CD4-positive, CD25-positive, alpha-beta regulatory T cell (primary cell): ENCODE measurements around the gene COMMD3. TPM values are rescaled to one million over a fixed set of nuclear protein-coding genes. Genes with fewer than 3 reads are reported as not detected.

Experiments used
- ATAC-seq, 2 donors: fragments of 150-1000 bp; cut with Tn5 transposase; one replicate each; pipeline ENCODE4 v1.10.0; 2021; ENCODE audit warnings: low read depth in 2 of 2, moderate number of reproducible peaks in 2 of 2, moderate library complexity in 1 of 2
- DNase-seq, 3 donors: peaks; one replicate each; pipeline versions ENCODE4 v3.0.0 to v3.0.0-alpha.2; 2012 to 2022; ENCODE audit warnings: mixed read lengths in 1 of 3
- H3K27ac ChIP-seq: one replicate; pipeline ENCODE4 v1.7.0; 2013; ENCODE audit warnings: mild to moderate bottlenecking, low read length; ENCODE audit not compliant: insufficient read depth, poor library complexity, severe bottlenecking
- H3K27me3 ChIP-seq: one replicate; pipeline ENCODE4 v1.7.0; 2013; ENCODE audit warnings: low read length; ENCODE audit not compliant: control insufficient read depth, insufficient read depth
- H3K36me3 ChIP-seq: one replicate; pipeline ENCODE4 v1.7.0; 2013; ENCODE audit warnings: mild to moderate bottlenecking, low read length, moderate library complexity; ENCODE audit not compliant: control insufficient read depth, insufficient read depth
- H3K4me1 ChIP-seq: 2 replicates; pipeline ENCODE4 v1.7.0; 2013; ENCODE audit warnings: mild to moderate bottlenecking, low read length; ENCODE audit not compliant: insufficient read depth, control insufficient read depth, poor library complexity, severe bottlenecking
- H3K4me3 ChIP-seq: one replicate; pipeline ENCODE4 v1.7.0; 2013; ENCODE audit warnings: low read depth, mild to moderate bottlenecking, low read length, moderate library complexity
- H3K9me3 ChIP-seq, 2 experiments: 1 replicate in 1 of 2; 2 replicates in 1 of 2; pipeline ENCODE4 v1.7.0; 2013; ENCODE audit warnings: low read length in 2 of 2, mild to moderate bottlenecking in 1 of 2, moderate library complexity in 1 of 2; ENCODE audit not compliant: control insufficient read depth in 2 of 2
- H3K27ac Mint-ChIP-seq, 3 donors: one replicate each; pipeline ENCODE4 v1.8.0; 2020 to 2022; ENCODE audit warnings: mild to moderate bottlenecking in 3 of 3, mixed read lengths in 3 of 3, moderate library complexity in 2 of 3
- H3K27me3 Mint-ChIP-seq: one replicate; pipeline ENCODE4 v1.8.0; 2022; ENCODE audit warnings: mild to moderate bottlenecking, mixed read lengths
- H3K36me3 Mint-ChIP-seq: one replicate; pipeline ENCODE4 v1.8.0; 2020; ENCODE audit warnings: mixed read lengths
- H3K4me1 Mint-ChIP-seq, 4 donors: one replicate each; pipeline ENCODE4 v1.8.0; 2020 to 2022; ENCODE audit warnings: mixed read lengths in 4 of 4, mild to moderate bottlenecking in 1 of 4
- H3K4me3 Mint-ChIP-seq, 4 donors: one replicate each; pipeline ENCODE4 v1.8.0; 2020 to 2022; ENCODE audit warnings: mild to moderate bottlenecking in 4 of 4, mixed read lengths in 4 of 4, moderate library complexity in 3 of 4
- H3K9me3 Mint-ChIP-seq, 7 donors: one replicate each; pipeline ENCODE4 v1.8.0; 2020 to 2022; ENCODE audit warnings: mixed read lengths in 7 of 7, mild to moderate bottlenecking in 3 of 7, moderate library complexity in 2 of 7
- polyA plus RNA-seq, 4 donors: library from polyadenylated mRNA; unstranded; fragments of 300-500 nt; fragmentation: Illumina TruSeq; gene quantifications; one replicate each; pipeline ENCODE4 v1.2.3, GENCODE V29; 2021
- total RNA-seq: library from RNA; stranded (reverse); gene quantifications from one replicate; pipeline ENCODE4 v1.2.3, GENCODE V29; 2022

Gene COMMD3
- total and polyA plus RNA-seq, 5 donors from 2014 or later = 30.6 to 99.8 (median 87.7) TPM

DNA sequence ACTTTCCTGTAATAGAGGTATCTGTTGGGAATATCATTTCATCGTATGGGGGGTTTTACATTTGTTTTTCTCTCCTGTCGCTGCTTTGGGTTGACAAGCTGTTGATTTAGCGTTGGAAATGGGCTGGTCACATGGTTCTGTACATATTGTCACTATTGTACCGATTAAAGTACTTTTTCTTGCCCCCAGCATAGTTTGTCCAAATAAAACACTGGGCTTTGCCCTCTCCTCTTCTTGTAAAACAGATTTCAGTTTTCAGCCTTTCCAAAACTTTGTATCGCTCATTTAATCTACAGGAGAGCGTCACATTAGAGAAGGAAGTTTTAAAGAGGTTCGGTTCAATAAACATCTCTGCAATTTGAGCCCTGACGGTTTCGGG, 8.7 kb downstream of the COMMD3 start:
- H3K4me3 ChIP-seq = peak overlapping the region; percentile 90
- Mint-ChIP-seq H3K4me3 (peak overlapping the region; percentile 80 to 96 (median 90)), H3K27ac (peak overlapping the region; percentile 42 to 94 (median 80)), H3K27me3 (peaks cover 44% of the 10 kb centered on the region), H3K9me3 (peaks cover 0 to 4% (median 0%) of the 10 kb centered on the region in 7 donors), H3K4me1 (peaks cover 30 to 48% (median 40%) of the 10 kb centered on the region in 4 donors), H3K36me3 (peaks cover 15% of the 10 kb centered on the region)
- peak overlapping the region; percentile 65 for H3K27ac ChIP-seq
- ATAC-seq = no peak
- no peak for DNase-seq
- peaks cover 37% of the 10 kb centered on the region for H3K4me1 ChIP-seq
- peaks cover 15% of the 10 kb centered on the region for H3K27me3 ChIP-seq
- H3K9me3 ChIP-seq = no peaks in the 10 kb centered on the region
- peaks cover 12% of the 10 kb centered on the region for H3K36me3 ChIP-seq

- H3K27me3 ChIP-seq = peaks cover 15% of the 10 kb centered on the region
- peak overlapping the region; percentile 71 for H3K27ac ChIP-seq
- Mint-ChIP-seq H3K27ac (peak overlapping the region; percentile 47 to 94 (median 89)), H3K4me3 (peak overlapping the region; percentile 88 to 96 (median 91)), H3K27me3 (peaks cover 39% of the 10 kb centered on the region), H3K4me1 (peaks cover 25 to 44% (median 36%) of the 10 kb centered on the region in 4 donors), H3K9me3 (peaks cover 0 to 4% (median 0%) of the 10 kb centered on the region in 7 donors), H3K36me3 (peaks cover 12% of the 10 kb centered on the region)
- DNase-seq (peak; percentile 73 to 81 (median 80)), ATAC-seq (peak; percentile 40 to 52)
- H3K4me3 ChIP-seq = peak overlapping the region; percentile 90
- peaks cover 37% of the 10 kb centered on the region for H3K4me1 ChIP-seq
- peaks cover 14% of the 10 kb centered on the region for H3K36me3 ChIP-seq
- no peaks in the 10 kb centered on the region for H3K9me3 ChIP-seq
These were observed 9.3 kb downstream of the COMMD3 start for GRCh38 chr10:22325272-22326144.

- H3K27ac Mint-ChIP-seq = peak overlapping the region; percentile 47 to 89 (median 64)
- no peak for DNase-seq
- peaks cover 12% of the 10 kb centered on the region for H3K36me3 Mint-ChIP-seq
- peak overlapping the region; percentile 71 for H3K27ac ChIP-seq
- peaks cover 14% of the 10 kb centered on the region for H3K36me3 ChIP-seq
- peaks cover 36% of the 10 kb centered on the region for H3K27me3 Mint-ChIP-seq
- peak overlapping the region; percentile 86 to 91 (median 87) for H3K4me3 Mint-ChIP-seq
- peaks cover 0 to 4% (median 0%) of the 10 kb centered on the region in 7 donors for H3K9me3 Mint-ChIP-seq
- H3K4me1 Mint-ChIP-seq = peaks cover 25 to 44% (median 39%) of the 10 kb centered on the region in 4 donors
- H3K4me1 ChIP-seq = peaks cover 37% of the 10 kb centered on the region
- H3K4me3 ChIP-seq = peak overlapping the region; percentile 69
- H3K9me3 ChIP-seq = no peaks in the 10 kb centered on the region
- peaks cover 15% of the 10 kb centered on the region for H3K27me3 ChIP-seq
- ATAC-seq = no peak
These were observed 10.0 kb downstream of the COMMD3 start for GRCh38 chr10:22326145-22326702.

GRCh38 chr10:22329150-22329549, 13.0 kb downstream of the COMMD3 start:
- H3K4me3 Mint-ChIP-seq = peak overlapping the region in 1 of 4 donors; percentile 10
- H3K36me3 ChIP-seq = peaks cover 14% of the 10 kb centered on the region
- H3K4me1 ChIP-seq = peaks cover 42% of the 10 kb centered on the region
- peaks cover 0 to 6% of the 10 kb centered on the region in 2 experiments for H3K9me3 ChIP-seq
- H3K27me3 Mint-ChIP-seq = peaks cover 25% of the 10 kb centered on the region
- H3K4me3 ChIP-seq = no peak overlapping the region
- peaks cover 12% of the 10 kb centered on the region for H3K36me3 Mint-ChIP-seq
- H3K27ac ChIP-seq = no peak overlapping the region
- ATAC-seq = no peak
- no peak overlapping the region for H3K27ac Mint-ChIP-seq
- peaks cover 24 to 48% (median 35%) of the 10 kb centered on the region in 4 donors for H3K4me1 Mint-ChIP-seq
- H3K27me3 ChIP-seq = peaks cover 2% of the 10 kb centered on the region
- no peak for DNase-seq
- H3K9me3 Mint-ChIP-seq = peaks cover 0 to 4% (median 0%) of the 10 kb centered on the region in 7 donors

DNA sequence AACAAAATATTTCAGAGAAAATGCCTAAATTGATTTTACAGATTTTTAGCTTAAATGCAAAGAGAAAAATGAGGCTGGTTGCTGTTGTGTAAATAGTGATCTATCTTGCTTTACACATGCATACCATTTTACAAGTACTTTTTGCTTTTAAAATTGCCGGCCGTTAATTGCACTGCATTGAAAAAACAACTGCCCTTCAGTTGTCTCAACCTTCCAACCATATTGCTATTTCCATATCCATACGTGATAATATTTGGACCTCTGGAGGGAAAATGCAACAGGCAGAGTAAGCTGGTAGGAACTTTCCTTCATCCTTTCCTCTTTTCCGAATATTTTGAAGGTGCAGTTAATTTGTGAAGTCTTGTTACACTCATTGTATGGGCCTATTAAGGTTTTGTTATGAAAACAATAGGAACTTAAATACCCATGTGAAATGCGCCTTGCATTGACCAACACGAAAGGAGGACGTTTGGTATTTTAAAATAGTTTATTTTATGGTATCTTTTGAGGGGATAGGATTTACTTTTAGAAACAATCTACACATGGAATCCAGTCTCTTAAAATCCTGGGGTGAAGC, 16.0 kb downstream of the COMMD3 start:
- peaks cover 4% of the 10 kb centered on the region for H3K27me3 ChIP-seq
- Mint-ChIP-seq H3K36me3 (peaks cover 12% of the 10 kb centered on the region), H3K27ac (peak overlapping the region in 2 of 3 donors; percentile 90 to 97), H3K9me3 (peaks cover 0 to 5% (median 2%) of the 10 kb centered on the region in 7 donors), H3K4me1 (peaks cover 17 to 41% (median 25%) of the 10 kb centered on the region in 4 donors), H3K4me3 (peak overlapping the region; percentile 84 to 95 (median 88)), H3K27me3 (peaks cover 24% of the 10 kb centered on the region)
- peaks cover 3 to 12% of the 10 kb centered on the region in 2 experiments for H3K9me3 ChIP-seq
- ATAC-seq = no peak
- H3K27ac ChIP-seq = peak overlapping the region; percentile 77
- H3K4me1 ChIP-seq = peaks cover 54% of the 10 kb centered on the region
- no peak for DNase-seq
- H3K36me3 ChIP-seq = peaks cover 14% of the 10 kb centered on the region
- peak overlapping the region; percentile 93 for H3K4me3 ChIP-seq

- ATAC-seq (peak in 1 of 2 donors; percentile 36), DNase-seq (peak in 2 of 3 donors; percentile 78 to 79)
- Mint-ChIP-seq H3K4me1 (peaks cover 17 to 47% (median 35%) of the 10 kb centered on the region in 4 donors), H3K36me3 (peaks cover 9% of the 10 kb centered on the region), H3K9me3 (peaks cover 0 to 5% (median 3%) of the 10 kb centered on the region in 7 donors), H3K4me3 (peak overlapping the region; percentile 84 to 95 (median 88)), H3K27ac (peak overlapping the region; percentile 87 to 97 (median 90)), H3K27me3 (peaks cover 34% of the 10 kb centered on the region)
- peaks cover 16% of the 10 kb centered on the region for H3K27me3 ChIP-seq
- H3K36me3 ChIP-seq = peaks cover 14% of the 10 kb centered on the region
- H3K9me3 ChIP-seq = peaks cover 8 to 12% of the 10 kb centered on the region in 2 experiments
- H3K4me1 ChIP-seq = peaks cover 56% of the 10 kb centered on the region
- H3K27ac ChIP-seq = peak overlapping the region; percentile 77
- peak overlapping the region; percentile 93 for H3K4me3 ChIP-seq
These were observed 17.2 kb downstream of the COMMD3 start for GRCh38 chr10:22333167-22333974.

DNA sequence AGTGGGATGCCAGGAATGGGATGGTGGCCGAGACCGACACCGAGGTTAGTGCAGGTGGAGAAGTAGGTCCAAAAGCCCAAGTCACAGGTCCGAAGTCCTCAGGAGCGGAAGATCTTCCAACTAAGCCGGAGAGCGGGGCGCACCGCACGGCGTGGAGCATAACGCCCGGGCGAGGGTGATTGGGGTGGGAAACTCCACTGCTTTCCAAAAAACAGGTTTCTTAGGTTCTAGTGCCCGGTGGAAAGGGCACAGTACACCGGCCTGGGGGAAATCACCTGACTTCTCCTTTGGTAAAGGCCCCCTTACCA, 17.7 kb downstream of the COMMD3 start:
- no peak overlapping the region for H3K4me3 ChIP-seq
- peaks cover 10 to 12% of the 10 kb centered on the region in 2 experiments for H3K9me3 ChIP-seq
- peak overlapping the region; percentile 77 for H3K27ac ChIP-seq
- peaks cover 11% of the 10 kb centered on the region for H3K36me3 ChIP-seq
- Mint-ChIP-seq H3K4me1 (peaks cover 17 to 51% (median 38%) of the 10 kb centered on the region in 4 donors), H3K36me3 (peaks cover 9% of the 10 kb centered on the region), H3K27me3 (peaks cover 39% of the 10 kb centered on the region), H3K9me3 (peaks cover 0 to 8% (median 3%) of the 10 kb centered on the region in 7 donors), H3K27ac (peak overlapping the region; percentile 84 to 97 (median 90)), H3K4me3 (peak overlapping the region; percentile 81 to 89 (median 86))
- no peak for ATAC-seq
- H3K4me1 ChIP-seq = peaks cover 58% of the 10 kb centered on the region
- DNase-seq = no peak
- H3K27me3 ChIP-seq = peaks cover 22% of the 10 kb centered on the region
